ENCODE data around the gene SETDB1.

- TF ChIP-seq CTCF (IDR thresholded peaks at IDR 0.05) (no peak), POLR2A (IDR thresholded peaks at IDR 0.05) (no peak)
Measured at GRCh38 chr1:150994248-150994647, 68.1 kb downstream of the SETDB1 start.

Measured in lower leg skin (tissue), 3 donors.